Mesodermal cell (in vitro differentiated cells): ENCODE data around the gene HES5.
"Not testable (repeated sequence)": the region's sequence is repeated elsewhere in the genome, so short reads cannot be mapped to it uniquely, and the experiment has no call there.

Experiments
- H3K27ac ChIP-seq: 2 replicates; pipeline ENCODE4 v1.7.0; 2013; ENCODE audit warnings: mild to moderate bottlenecking, low read depth, low read length, moderate library complexity; ENCODE audit not compliant: severe bottlenecking
- H3K36me3 ChIP-seq: 2 replicates; pipeline ENCODE4 v1.7.1; 2013; ENCODE audit warnings: mild to moderate bottlenecking, low read length, moderate library complexity; ENCODE audit not compliant: control insufficient read depth, insufficient read depth
- H3K4me1 ChIP-seq: one replicate; pipeline ENCODE4 v1.7.1; 2013; ENCODE audit warnings: mild to moderate bottlenecking, low read length; ENCODE audit not compliant: insufficient read depth, control insufficient read depth, poor library complexity, severe bottlenecking
- H3K4me3 ChIP-seq: 2 replicates; pipeline ENCODE4 v1.7.0; 2013; ENCODE audit warnings: low read length, control low read depth, mild to moderate bottlenecking; ENCODE audit not compliant: insufficient read depth, poor library complexity, severe bottlenecking; ENCODE audit errors: extremely low read depth
- H3K9me3 ChIP-seq: 2 replicates; pipeline ENCODE4 v1.7.1; 2013; ENCODE audit warnings: mild to moderate bottlenecking, low read length, moderate library complexity; ENCODE audit not compliant: control insufficient read depth
- WGBS, 2 experiments: methylation state at CpG; one replicate each; pipeline ENCODE4 v1.1.5; 2013; ENCODE audit warnings: missing lambda C conversion rate in 2 of 2; ENCODE audit not compliant: insufficient coverage in 2 of 2; 5-methylcytosine and 5-hydroxymethylcytosine counted together

Gene HES5

GRCh38 chr1:2568187-2568816 is 38.2 kb upstream of the HES5 start:
- WGBS, 2 experiments = 56 to 79% methylated on average over 2 to 3 of the region's 17 CpGs

GRCh38 chr1:2567083-2567679 is 37.1 kb upstream of the HES5 start:
- 93 to 96% methylated on average over 9 to 14 of the region's 16 CpGs for WGBS, 2 experiments

More at GRCh38 chr1:2568187-2568816, 38.2 kb upstream of the HES5 start:
- H3K4me1 ChIP-seq, H3K9me3 ChIP-seq, H3K36me3 ChIP-seq, H3K27ac ChIP-seq, H3K4me3 ChIP-seq: not testable (repeated sequence)

GRCh38 chr1:2566101-2567045 is 36.3 kb upstream of the HES5 start:
- 90 to 93% methylated on average over 22 to 30 of the region's 34 CpGs for whole genome bisulfite sequencing, 2 experiments
- no peak overlapping the region for H3K27ac ChIP-seq
- no peaks in the 10 kb centered on the region for H3K9me3 ChIP-seq
- H3K36me3 ChIP-seq = no peaks in the 10 kb centered on the region
- no peak overlapping the region for H3K4me3 ChIP-seq
- peaks cover 5% of the 10 kb centered on the region for H3K4me1 ChIP-seq

More at GRCh38 chr1:2567083-2567679, 37.1 kb upstream of the HES5 start:
- no peak overlapping the region for H3K27ac ChIP-seq
- H3K4me3 ChIP-seq = no peak overlapping the region
- no peaks in the 10 kb centered on the region for H3K36me3 ChIP-seq
- H3K4me1 ChIP-seq = peaks cover 5% of the 10 kb centered on the region
- H3K9me3 ChIP-seq = no peaks in the 10 kb centered on the region

DNA sequence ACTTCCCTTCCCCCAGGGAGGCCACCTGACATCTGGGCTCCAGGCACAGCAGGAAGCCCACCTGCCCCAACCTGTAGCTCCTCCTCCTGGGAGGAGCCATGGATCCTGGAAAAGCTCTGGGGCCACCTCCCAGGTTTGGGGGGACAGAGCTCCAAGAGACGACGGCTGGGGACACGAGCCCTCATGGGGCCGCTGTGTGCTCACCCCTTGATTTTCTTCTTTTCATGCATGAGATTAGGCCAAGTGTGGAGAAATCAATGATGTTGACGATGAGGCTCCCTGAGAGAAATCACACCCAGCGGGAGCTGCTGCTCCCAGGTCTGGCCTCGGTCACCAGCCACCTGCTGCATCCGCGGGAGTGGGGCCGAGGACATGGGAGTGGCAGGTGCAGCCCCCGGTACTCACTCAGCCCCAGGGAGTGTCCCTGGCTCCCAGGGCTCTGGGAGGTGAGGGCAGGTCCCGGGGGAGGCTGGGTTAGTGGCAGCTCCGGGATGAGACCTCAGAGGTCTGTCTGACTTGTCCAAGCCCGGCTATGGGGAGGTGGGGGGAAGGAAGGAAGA is 34.8 kb upstream of the HES5 start:
- Histone ChIP-seq H3K9me3 (no peaks in the 10 kb centered on the region), H3K4me3 (no peak overlapping the region), H3K4me1 (peaks cover 5% of the 10 kb centered on the region), H3K27ac (no peak overlapping the region), H3K36me3 (no peaks in the 10 kb centered on the region)
- 76 to 84% methylated on average over 11 to 13 of the region's 14 CpGs for WGBS, 2 experiments

DNA sequence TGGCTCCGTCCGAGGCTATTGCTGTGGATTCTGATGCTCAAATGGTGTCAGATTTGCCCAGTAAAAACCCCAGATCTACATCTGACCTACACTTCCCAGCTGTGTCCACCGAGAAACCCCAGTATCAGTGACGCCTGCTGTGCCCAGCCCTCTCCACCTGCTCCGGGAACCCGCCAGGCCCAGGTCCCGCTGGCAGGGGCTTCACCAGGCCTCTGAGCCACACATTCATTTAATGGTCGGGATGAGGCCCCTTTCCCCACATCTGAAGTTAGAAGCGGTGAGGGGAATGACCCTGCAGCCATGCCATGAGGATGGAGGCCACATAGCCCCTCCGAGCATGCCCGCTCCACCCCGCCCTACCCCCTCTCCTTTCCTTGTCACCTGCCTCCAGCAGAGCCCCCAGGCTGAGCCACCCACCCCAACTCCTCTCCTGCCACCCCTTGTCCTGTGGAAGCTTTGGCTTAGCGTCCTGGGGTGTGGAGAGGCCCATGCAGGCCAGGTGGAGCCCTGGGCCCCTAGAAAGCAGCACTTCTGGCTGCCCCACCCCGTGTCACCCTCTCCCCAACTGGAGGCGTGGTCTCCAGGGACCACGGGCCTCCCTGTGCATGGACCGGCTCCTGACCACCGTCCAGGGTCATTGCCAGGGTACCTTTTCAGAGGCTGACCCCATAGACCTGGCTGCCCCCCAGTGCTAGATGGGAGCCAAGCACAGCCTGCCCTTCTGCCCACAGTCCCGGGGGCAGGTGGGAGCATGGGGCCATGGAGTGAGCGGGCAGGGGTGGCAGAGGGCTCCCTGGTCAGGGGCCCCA is 34.1 kb upstream of the HES5 start:
- whole genome bisulfite sequencing, 2 experiments = 85 to 92% methylated on average over 13 to 17 of the region's 20 CpGs
- H3K4me3 ChIP-seq = no peak overlapping the region
- no peaks in the 10 kb centered on the region for H3K9me3 ChIP-seq
- H3K27ac ChIP-seq = no peak overlapping the region
- peaks cover 5% of the 10 kb centered on the region for H3K4me1 ChIP-seq
- no peaks in the 10 kb centered on the region for H3K36me3 ChIP-seq

DNA sequence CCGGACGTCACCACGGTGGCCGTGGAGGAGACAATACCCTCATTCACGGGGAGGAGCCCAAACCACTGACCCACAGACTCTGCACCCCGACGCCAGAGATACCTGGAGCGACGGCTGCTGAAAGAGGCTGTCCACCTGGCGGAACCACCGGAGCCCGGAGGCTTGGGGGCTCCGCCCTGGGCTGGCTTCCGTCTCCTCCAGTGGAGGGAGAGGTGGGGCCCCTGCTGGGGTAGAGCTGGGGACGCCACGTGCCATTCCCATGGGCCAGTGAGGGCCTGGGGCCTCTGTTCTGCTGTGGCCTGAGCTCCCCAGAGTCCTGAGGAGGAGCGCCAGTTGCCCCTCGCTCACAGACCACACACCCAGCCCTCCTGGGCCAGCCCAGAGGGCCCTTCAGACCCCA is 33.1 kb upstream of the HES5 start:
- Histone ChIP-seq H3K4me1 (peaks cover 5% of the 10 kb centered on the region), H3K27ac (no peak overlapping the region), H3K4me3 (no peak overlapping the region), H3K9me3 (no peaks in the 10 kb centered on the region), H3K36me3 (no peaks in the 10 kb centered on the region)
- WGBS, 2 experiments = 88 to 92% methylated on average over 10 to 16 of the region's 18 CpGs

GRCh38 chr1:2561898-2562895 is 32.1 kb upstream of the HES5 start:
- WGBS, 2 experiments = 92 to 95% methylated on average over 19 to 20 of the region's 24 CpGs
- Histone ChIP-seq H3K4me1 (peaks cover 5% of the 10 kb centered on the region), H3K9me3 (no peaks in the 10 kb centered on the region), H3K4me3 (no peak overlapping the region), H3K36me3 (no peaks in the 10 kb centered on the region), H3K27ac (no peak overlapping the region)

DNA sequence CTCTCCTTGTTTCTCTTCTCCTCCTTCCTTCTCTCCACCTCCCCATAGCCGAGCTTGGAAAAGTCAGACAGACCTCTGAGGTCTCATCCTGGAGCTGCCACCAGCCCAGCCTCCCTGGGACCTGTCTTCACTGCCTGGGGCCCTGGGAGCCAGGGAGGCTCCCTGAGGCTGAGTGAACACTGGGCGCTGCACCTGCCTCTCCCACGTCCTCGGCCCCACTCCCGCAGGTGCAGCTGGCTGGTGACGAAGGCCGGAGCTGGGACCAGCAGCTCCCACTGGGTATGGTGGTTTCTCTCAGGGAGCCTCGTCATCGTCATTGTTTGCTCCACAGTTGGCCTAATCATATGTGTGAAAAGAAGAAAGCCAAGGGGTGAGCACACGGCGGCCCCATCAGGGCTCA is 31.4 kb upstream of the HES5 start:
- H3K4me1 ChIP-seq = peaks cover 7% of the 10 kb centered on the region
- H3K27ac ChIP-seq = no peak overlapping the region
- no peaks in the 10 kb centered on the region for H3K9me3 ChIP-seq
- 87 to 93% methylated on average over 11 of the region's 11 CpGs for WGBS, 2 experiments
- H3K36me3 ChIP-seq = no peaks in the 10 kb centered on the region
- no peak overlapping the region for H3K4me3 ChIP-seq

- Histone ChIP-seq H3K27ac (no peak overlapping the region), H3K4me1 (peaks cover 2% of the 10 kb centered on the region), H3K4me3 (no peak overlapping the region), H3K36me3 (no peaks in the 10 kb centered on the region), H3K9me3 (no peaks in the 10 kb centered on the region)
- WGBS, 2 experiments = 90 to 94% methylated on average over 13 to 15 of the region's 15 CpGs
These were observed 30.4 kb upstream of the HES5 start for GRCh38 chr1:2560299-2561073.
